Stimulated activated CD4-positive, alpha-beta T cell treated with anti-CD3 and anti-CD28 coated beads, Interleukin-1b, Interleukin-23, amount 100 ng/mL, for 4 hours (primary cell): ENCODE measurements around the gene PLEKHA3.
"Not testable (repeated sequence)": the region's sequence is repeated elsewhere in the genome, so short reads cannot be mapped to it uniquely, and the experiment has no call there.

Experiments used
- DNase-seq, 2 donors: peaks; one replicate each; pipeline ENCODE4 v3.0.0-alpha.2; 2020; ENCODE audit warnings: low read depth in 2 of 2

The PLEKHA3 gene

DNA sequence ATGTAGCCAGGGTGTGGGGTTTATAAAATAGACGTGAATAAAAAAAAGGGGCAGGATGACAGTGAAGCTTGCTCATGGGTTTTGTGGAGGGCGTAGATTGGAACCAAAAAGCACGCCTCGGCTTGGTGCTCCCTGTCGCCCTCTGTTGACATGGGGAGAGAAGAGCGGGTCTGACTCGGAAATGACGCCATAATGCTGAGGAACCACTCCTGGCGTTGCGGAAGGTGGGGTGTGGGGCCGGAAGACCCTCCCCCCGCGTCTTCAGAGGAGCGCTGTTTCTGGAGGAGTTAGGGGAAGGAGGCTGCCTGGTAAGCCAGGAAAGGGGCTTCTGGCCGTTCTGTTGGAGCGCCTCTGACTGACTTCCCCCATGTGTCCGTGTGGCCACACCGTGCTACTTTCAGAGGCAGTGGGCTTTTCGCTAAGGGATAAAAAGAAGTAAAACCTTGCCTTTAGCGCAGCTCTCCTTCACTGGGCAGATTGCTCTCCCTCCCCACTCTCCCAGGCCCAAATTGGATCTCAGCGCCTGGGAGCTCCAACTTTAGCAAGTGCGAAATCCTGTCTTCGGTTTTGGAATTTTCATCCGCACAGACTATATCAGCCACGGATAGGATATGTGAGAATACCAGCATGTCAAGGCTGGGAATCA lies 42.8 kb downstream of the PLEKHA3 start:
- DNase-seq: peak; percentile 60 to 81

DNA sequence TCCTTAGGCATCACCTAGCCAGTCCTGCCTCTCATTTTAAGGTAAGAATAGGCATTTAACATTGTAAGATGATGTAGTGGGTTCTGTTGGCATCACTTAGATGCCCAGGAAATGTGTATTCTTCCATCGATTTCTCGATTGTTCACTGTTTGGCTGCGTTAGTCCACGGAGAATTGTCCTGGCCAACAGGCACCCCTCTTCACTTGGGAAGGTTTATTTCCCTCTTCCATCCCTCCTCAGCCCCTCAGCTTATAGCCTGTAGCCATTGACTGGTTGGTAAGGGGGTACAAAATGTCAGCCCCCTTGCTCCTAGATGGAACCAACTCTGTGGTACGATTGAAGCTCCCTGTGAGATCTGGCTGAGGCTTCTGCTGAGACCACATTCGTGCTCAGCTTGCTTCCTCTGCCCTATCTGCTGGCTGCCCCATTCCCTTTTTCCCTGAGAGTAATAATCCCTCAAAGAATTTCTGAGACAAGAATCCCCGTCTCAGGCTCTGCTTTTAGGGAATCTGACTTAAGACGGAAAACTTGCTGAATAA lies 43.4 kb downstream of the PLEKHA3 start:
- DNase-seq: no peak

DNA sequence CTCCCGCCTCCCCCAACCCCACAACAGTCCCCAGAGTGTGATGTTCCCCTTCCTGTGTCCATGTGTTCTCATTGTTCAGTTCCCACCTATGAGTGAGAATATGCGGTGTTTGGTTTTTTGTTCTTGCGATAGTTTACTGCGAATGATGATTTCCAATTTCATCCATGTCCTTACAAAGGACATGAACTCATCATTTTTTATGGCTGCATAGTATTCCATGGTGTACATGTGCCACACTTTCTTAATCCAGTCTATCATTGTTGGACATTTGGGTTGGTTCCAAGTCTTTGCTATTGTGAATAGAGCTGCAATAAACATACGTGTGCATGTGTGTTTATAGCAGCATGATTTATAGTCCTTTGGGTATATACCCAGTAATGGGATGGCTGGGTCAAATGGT lies 44.8 kb downstream of the PLEKHA3 start:
- not testable (repeated sequence) for DNase-seq

DNA sequence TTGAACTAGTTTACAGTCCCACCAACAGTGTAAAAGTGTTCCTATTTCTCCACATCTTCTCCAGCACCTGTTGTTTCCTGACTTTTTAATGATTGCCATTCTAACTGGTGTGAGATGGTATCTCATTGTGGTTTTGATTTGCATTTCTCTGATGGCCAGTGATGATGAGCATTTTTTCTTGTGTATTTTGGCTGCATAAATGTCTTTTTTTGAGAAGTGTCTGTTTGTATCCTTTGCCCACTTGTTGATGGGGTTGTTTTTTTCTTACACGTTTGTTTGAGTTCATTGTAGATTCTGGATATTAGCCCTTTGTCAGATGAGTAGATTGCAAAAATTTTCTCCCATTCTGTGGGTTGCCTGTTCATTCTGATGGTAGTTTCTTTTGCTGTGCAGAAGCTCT lies 45.2 kb downstream of the PLEKHA3 start:
- DNase-seq: not testable (repeated sequence)

DNA sequence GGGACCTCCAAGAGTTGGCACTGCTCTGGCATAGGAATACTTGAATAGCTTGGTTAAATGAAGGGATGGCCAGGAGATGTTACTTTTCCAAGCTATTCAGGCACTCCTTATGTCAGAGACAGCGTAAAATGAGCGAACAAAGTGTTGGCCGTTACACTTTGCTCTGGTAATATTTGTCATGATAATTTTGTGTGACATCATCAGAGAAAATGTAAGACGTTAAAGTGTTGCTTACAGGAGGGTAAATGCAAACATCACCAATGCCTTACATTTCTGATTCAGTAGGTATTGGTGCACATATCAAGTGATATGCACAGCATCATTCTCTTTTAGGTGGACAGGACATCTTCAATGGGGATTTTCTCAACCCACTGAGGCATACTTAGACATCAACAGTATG lies 46.0 kb downstream of the PLEKHA3 start:
- no peak for DNase-seq

DNA sequence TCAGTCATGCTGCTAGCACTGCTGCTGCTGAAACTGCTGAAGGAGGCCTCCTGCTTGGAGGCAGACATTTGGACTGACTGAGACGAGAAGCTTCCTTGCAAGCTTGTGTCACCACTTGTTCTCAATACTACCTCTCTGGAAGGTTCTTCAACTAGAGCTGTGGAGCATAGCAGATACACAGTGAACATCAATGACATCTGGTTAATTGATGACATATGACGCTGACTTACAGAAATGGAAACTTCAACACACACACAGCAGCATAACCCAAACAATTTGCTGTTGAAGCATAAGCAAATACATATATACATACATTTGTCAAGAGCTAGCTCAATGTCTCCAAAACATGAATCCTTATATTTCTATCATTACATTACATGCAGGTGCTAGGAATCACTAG lies 47.3 kb downstream of the PLEKHA3 start:
- DNase-seq: no peak

DNA sequence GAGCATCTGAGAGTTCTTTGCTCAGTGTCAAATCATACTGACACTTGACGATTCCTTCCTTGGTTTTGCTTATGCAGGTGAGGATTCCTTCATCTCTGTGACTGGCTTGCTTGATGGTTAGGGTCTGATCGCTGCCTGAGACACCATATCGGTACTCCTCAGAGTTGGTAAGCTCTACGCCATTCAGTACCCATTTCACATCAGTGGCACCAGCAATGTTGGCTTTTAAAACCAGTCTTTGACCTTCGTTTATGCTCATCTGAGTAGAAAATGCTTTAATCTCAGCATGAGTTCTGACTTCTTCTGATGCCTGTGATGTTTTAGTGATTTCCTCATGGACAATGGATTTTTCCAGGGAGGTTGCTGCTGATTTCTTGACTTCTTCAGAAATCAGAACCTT lies 48.4 kb downstream of the PLEKHA3 start:
- no peak for DNase-seq

DNA sequence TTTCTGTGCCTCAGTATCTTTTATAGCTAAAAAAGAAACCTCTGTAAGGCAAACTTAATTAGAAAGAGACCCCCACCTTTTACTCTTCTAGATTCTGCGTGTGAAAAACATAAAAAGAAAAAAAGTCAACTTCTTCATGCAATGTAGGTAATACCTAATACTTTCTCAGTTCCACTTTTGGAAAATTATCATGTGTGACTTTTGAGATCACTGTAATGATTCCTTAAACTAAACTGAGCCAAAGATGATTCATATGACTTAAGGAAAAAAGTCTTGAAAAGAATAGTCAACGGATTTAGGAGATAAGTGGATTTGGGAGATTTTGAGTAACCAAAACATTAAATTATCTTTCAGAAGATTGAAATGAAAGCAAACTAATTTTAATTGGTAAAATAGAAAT lies 48.9 kb downstream of the PLEKHA3 start:
- DNase-seq: no peak

DNA sequence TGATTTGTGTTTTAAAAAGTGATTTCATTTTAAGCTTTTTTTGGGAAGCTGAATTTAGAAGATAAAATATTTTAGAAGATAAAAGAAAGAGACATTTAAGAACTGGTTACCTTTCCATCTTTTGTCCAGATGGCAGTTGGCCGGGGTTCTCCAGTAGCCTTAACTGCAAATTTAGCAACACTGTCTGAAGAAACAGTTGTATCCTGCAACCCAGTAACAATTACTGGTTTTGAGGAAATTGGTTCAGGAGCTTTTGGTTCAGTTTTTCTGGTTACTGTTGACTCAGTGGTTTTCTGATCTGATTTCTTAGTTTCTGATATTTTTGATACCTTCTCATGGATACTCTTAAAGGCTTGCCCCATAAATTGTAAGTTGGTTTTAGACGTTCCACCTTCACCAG lies 49.9 kb downstream of the PLEKHA3 start:
- no peak for DNase-seq

DNA sequence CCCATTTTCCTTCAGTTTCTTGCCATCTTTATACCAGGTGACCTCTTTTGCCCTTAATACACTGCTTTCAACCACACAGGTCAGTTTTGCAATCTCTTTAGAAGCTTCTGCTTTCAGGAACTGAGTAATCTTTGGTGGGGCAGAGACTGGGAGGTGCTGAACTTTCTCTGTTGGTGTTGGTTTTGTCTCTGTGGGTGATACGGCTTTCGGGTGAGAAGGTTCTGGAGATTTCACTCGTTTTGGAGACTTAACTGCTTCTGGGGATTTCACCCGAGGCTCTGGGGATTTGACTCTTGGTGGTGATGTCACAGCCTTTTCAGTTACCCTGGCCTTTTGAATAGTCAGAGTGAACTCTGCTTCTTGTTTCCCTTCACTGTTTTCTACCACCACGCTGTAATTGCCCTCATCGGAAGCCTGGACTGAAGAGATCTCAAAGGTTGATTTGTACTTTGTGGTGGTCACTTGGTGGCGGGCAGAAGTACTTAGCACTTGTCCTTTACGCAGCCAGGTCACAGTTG lies 50.4 kb downstream of the PLEKHA3 start:
- no peak for DNase-seq

DNA sequence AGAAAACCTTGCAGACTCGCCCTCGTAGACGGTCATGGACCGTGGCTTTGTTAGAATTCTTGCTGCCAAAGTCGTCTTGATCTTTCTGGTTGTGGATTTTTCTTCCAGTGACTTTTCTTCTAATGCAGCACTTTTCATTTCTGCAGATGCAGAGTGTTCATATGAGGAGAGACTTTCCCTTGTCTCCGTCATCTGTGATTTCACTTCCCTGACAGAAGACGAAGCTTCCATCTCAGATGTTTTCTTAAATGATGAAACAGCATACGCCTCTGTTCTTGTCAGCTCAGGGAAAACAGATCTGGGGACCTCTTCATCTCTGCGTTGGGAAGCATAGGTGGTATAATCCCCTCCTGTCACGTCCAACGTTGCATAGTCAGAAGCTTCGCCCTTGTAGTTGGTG lies 50.9 kb downstream of the PLEKHA3 start:
- DNase-seq: no peak

DNA sequence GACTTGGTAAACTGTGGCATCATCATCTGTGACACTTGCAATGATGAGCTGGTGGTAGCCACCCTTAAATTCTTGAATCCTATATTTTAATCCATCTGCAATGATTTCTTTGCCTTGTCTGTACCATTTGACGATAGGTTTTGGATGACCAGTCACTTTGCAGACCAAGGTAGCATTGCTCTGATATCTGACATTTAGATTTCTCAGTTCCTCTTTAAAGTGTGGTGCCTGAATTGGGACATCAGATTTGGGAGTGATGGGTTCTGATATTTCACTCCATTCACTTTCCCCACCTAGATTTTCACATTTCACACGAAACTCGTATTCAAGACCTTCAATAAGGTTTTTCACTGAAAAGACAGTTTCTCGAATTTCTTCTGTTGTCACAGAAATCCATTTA lies 55.8 kb downstream of the PLEKHA3 start:
- no peak for DNase-seq

DNA sequence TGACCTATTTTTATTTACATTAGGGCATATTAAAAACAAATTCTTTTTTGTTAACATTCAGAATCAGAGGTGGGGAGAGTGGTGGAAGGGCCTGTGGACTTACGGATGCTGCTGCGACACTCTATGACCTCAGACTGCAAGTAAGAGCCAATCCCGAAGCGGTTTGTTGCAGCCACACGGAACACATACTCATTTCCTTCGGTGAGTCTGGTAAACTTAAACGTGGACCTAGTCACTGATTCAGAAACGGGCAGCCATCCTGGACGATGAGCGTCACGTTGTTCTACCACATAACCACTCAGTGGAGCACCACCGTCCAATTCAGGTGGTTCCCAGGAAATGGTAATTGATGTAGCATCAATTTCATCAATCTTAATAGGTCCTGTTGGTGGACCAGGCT lies 61.9 kb downstream of the PLEKHA3 start:
- DNase-seq: no peak

DNA sequence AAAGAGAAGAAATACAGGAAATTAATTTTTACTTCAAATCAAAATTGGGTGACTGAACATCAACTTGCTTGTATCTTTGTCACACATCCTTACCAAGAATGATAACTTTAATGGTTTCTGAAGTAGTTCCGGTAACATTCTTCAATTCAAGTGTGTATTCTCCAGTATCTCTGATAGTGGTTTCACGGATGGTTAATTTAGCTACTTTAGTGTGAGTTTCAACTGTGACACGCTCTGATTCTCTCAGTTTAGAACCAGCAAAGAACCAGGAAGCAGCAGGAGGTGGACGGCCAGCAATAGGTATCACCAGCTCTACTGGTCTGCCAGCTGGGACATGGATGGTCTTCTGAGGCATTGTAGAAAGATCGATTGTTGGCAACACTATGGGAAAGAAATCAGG lies 62.3 kb downstream of the PLEKHA3 start:
- no peak for DNase-seq

DNA sequence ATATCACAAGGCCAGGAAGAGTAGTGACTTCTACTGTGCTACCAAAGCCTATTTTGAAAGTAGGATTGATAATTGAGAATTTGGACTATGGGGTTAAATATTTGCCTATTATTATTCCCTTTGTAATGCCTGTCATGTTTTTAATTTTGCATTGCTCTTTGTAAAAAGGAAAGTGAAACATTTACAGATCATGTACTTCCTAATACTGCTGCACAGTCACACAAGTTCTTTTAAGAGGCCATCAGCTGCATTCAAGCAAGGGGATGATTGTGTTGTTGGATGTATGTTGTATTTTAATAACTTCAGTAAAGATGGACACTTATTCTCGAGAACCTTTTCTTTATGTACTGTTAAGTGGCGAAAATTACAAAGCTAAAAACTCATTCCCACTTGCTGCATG lies 70.1 kb downstream of the PLEKHA3 start:
- DNase-seq: no peak

DNA sequence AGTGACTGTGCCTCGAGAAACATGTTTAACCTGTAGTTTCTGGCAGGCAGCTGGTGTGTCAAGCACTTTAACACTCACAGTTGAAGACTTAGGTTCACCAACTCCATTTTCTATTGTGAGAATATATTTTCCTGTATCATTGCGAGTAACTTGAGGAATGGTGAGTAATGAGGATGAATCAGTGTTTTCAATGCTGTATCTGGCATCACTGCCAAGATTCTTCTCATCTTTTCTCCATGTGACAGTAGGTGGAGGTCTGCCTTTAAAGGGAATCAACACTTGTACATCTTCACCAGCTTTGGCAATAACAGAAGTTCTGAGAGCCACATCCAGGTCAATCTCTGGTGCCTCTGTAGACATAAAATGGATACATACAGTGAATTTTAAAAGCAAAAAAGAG lies 72.8 kb downstream of the PLEKHA3 start:
- no peak for DNase-seq
